ENCODE data around the gene YLPM1. TPM values are rescaled to one million over a fixed set of nuclear protein-coding genes. Genes with fewer than 3 reads are reported as not detected.

The YLPM1 gene
- total RNA-seq, 2 donors from 2014 or later, result 39.0 to 71.9 TPM

GRCh38 chr14:74763803-74764531 is 851 bp downstream of the YLPM1 start:
- Histone ChIP-seq H3K27me3 (replicated peaks; ENCODE audit: insufficient read depth) (no peaks in the 10 kb centered on the region), H3K27ac (peak overlapping the region; percentile 84 to 88), H3K9me3 (no peaks in the 10 kb centered on the region), H3K4me3 (peak overlapping the region; percentile 95 to 100), H3K36me3 (no peaks in the 10 kb centered on the region), H3K4me1 (replicated peaks) (no peaks in the 10 kb centered on the region)
- WGBS, result under 1% methylated on average over 18 of the region's 19 CpGs
- intact Hi-C loops (cut with DNase I), result loop anchor here (10.0 kb wide), 2 partner anchors 49 to 149 kb away; partner anchors contain the start of genes AREL1, FCF1 and LTBP2
- no peak for TF ChIP-seq POLR2A (IDR thresholded peaks at IDR 0.05)
- TF ChIP-seq, protein P1, sequence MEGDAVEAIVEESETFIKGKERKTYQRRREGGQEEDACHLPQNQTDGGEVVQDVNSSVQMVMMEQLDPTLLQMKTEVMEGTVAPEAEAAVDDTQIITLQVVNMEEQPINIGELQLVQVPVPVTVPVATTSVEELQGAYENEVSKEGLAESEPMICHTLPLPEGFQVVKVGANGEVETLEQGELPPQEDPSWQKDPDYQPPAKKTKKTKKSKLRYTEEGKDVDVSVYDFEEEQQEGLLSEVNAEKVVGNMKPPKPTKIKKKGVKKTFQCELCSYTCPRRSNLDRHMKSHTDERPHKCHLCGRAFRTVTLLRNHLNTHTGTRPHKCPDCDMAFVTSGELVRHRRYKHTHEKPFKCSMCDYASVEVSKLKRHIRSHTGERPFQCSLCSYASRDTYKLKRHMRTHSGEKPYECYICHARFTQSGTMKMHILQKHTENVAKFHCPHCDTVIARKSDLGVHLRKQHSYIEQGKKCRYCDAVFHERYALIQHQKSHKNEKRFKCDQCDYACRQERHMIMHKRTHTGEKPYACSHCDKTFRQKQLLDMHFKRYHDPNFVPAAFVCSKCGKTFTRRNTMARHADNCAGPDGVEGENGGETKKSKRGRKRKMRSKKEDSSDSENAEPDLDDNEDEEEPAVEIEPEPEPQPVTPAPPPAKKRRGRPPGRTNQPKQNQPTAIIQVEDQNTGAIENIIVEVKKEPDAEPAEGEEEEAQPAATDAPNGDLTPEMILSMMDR (IDR thresholded peaks at IDR 0.05), result no peak
- TF ChIP-seq POLR2AphosphoS5 (IDR thresholded peaks at IDR 0.05), result no peak
- peak; percentile 13 for DNase-seq (ENCODE audit: low spot score)

DNA sequence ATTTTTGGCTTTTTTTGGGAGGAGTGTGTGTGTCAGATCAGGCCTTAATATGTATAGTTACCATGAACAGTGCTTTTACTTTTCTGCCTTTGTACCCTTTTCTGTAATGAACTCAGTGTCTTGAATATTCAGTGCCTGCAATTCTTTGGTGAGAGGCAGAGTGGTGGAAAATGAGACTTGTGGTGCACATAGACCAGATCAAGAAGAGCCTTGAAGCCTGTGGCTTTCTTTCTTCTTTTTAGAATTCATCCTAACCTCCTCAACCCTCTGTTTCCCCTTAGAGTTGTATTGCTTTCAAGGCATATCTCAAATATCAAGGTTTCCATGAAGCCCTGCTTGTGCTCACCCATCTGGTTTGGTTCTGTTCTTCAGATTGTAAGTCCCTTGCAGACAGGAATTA is 2.6 kb downstream of the YLPM1 start:
- H3K4me1 ChIP-seq (replicated peaks), result no peaks in the 10 kb centered on the region
- intact Hi-C loops (cut with DNase I), result loop anchor here (10.0 kb wide), 2 partner anchors 51 to 151 kb away; partner anchors contain the start of genes AREL1, FCF1 and LTBP2
- no peak overlapping the region for H3K27ac ChIP-seq
- H3K36me3 ChIP-seq, result no peaks in the 10 kb centered on the region
- no peak for DNase-seq (ENCODE audit: low spot score)
- TF ChIP-seq POLR2AphosphoS5 (IDR thresholded peaks at IDR 0.05), result no peak
- TF ChIP-seq POLR2A (IDR thresholded peaks at IDR 0.05), result no peak
- TF ChIP-seq, protein P1 (IDR thresholded peaks at IDR 0.05), result no peak
- H3K9me3 ChIP-seq, result no peaks in the 10 kb centered on the region
- H3K4me3 ChIP-seq, result peak overlapping the region in 1 of 2 donors; percentile 100
- H3K27me3 ChIP-seq (replicated peaks; ENCODE audit: insufficient read depth), result no peaks in the 10 kb centered on the region

DNA sequence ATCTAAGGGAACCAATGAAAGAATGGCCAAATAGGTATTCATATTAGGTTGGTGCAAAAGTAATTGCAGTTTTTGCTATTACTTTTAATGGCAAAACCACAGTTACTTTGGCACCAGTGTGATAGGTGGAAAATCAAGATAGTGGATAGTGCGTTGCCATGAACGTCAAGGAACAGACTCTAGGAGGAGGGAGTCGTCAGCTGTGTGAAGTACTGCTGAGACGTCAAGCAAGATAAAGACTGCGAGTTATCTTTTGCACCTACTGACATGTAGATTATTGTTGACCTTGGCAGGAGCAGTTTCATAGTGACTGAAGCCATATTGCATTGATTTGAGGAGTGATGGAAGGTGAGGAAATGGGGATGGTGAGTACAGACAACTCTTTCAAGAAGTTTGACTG is 8.3 kb downstream of the YLPM1 start:
- DNase-seq (ENCODE audit: low spot score), result no peak
- TF ChIP-seq, protein P1 (IDR thresholded peaks at IDR 0.05), result no peak
- no peak for TF ChIP-seq POLR2A (IDR thresholded peaks at IDR 0.05)
- TF ChIP-seq POLR2AphosphoS5 (IDR thresholded peaks at IDR 0.05), result no peak
- Histone ChIP-seq H3K4me1 (replicated peaks) (no peaks in the 10 kb centered on the region), H3K27ac (no peak overlapping the region), H3K27me3 (replicated peaks; ENCODE audit: insufficient read depth) (no peaks in the 10 kb centered on the region), H3K9me3 (no peaks in the 10 kb centered on the region), H3K36me3 (no peaks in the 10 kb centered on the region), H3K4me3 (no peak overlapping the region)
- 72% methylated on average over 5 of the region's 5 CpGs for WGBS
- intact Hi-C loops (cut with DNase I), result no loop called here

GRCh38 chr14:74784634-74785033 is 21.5 kb downstream of the YLPM1 start:
- Histone ChIP-seq H3K36me3 (peaks cover 4 to 10% of the 10 kb centered on the region in 2 donors), H3K27ac (no peak overlapping the region), H3K4me1 (replicated peaks) (no peaks in the 10 kb centered on the region), H3K27me3 (replicated peaks; ENCODE audit: insufficient read depth) (no peaks in the 10 kb centered on the region), H3K9me3 (no peaks in the 10 kb centered on the region), H3K4me3 (no peak overlapping the region)
- DNase-seq (ENCODE audit: low spot score), result no peak
- TF ChIP-seq POLR2AphosphoS5 (IDR thresholded peaks at IDR 0.05) (no peak), POLR2A (IDR thresholded peaks at IDR 0.05) (no peak)
- TF ChIP-seq, protein P1 (IDR thresholded peaks at IDR 0.05), result no peak
- intact Hi-C loops (cut with DNase I), result no loop called here

- WGBS, result 42% methylated on average over 1 of the region's 1 CpG
- Histone ChIP-seq H3K27ac (no peak overlapping the region), H3K4me1 (replicated peaks) (no peaks in the 10 kb centered on the region), H3K4me3 (no peak overlapping the region), H3K36me3 (peaks cover 4 to 5% of the 10 kb centered on the region in 2 donors), H3K27me3 (replicated peaks; ENCODE audit: insufficient read depth) (no peaks in the 10 kb centered on the region), H3K9me3 (no peaks in the 10 kb centered on the region)
- DNase-seq (ENCODE audit: low spot score), result no peak
- intact Hi-C loops (cut with DNase I), result no loop called here
- TF ChIP-seq POLR2AphosphoS5 (IDR thresholded peaks at IDR 0.05), result no peak
- TF ChIP-seq POLR2A (IDR thresholded peaks at IDR 0.05), result no peak
- TF ChIP-seq, protein P1 (IDR thresholded peaks at IDR 0.05), result no peak
These were observed 22.0 kb downstream of the YLPM1 start for GRCh38 chr14:74785056-74785613.
